ENCODE measurements around the gene ADH4.

DNA sequence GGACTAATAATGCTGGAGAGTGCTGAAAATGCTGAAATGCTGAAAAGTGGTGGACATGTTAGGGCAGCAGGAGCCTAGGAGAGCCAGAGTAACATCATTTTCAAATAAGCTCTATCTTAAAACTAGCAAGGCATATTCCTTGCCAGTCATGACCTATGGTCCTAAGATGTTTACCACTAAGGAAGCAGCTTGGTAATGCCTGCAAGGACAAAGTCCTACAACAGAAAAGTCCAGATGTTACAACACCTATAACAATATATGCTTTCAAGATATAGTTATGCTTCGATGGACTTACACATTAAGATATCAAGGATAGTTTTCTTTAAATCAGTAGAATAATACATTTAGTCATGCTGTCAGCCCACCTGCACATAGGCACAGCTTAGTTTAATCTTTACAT lies 4.5 kb upstream of the ADH4 start:
- TF ChIP-seq, protein P1, sequence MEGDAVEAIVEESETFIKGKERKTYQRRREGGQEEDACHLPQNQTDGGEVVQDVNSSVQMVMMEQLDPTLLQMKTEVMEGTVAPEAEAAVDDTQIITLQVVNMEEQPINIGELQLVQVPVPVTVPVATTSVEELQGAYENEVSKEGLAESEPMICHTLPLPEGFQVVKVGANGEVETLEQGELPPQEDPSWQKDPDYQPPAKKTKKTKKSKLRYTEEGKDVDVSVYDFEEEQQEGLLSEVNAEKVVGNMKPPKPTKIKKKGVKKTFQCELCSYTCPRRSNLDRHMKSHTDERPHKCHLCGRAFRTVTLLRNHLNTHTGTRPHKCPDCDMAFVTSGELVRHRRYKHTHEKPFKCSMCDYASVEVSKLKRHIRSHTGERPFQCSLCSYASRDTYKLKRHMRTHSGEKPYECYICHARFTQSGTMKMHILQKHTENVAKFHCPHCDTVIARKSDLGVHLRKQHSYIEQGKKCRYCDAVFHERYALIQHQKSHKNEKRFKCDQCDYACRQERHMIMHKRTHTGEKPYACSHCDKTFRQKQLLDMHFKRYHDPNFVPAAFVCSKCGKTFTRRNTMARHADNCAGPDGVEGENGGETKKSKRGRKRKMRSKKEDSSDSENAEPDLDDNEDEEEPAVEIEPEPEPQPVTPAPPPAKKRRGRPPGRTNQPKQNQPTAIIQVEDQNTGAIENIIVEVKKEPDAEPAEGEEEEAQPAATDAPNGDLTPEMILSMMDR (IDR thresholded peaks at IDR 0.05), result no peak
- no peak for TF ChIP-seq POLR2A (IDR thresholded peaks at IDR 0.05)
